ENCODE data around the gene FGF3.

FGF3 gene

DNA sequence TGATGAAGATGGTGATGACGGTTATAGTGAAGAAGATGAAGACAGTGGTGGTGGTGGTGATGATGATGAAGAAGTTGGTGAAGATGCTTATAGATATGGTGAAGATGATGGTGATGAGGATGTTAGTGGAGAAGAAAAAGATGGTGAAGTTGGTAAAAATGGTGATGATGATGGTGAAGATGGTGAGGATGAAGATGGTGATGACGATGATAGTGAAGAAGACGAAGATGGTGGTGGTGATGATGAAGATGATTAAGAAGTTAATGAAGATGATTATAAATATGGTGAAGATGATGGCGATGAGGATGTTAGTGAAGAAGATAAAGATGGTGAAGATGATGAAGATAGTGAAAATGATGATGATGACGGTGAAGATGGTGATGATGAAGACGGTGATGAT lies 25.2 kb upstream of the FGF3 start:
- no peak for DNase-seq (ENCODE audit: low read depth, low spot score)

DNA sequence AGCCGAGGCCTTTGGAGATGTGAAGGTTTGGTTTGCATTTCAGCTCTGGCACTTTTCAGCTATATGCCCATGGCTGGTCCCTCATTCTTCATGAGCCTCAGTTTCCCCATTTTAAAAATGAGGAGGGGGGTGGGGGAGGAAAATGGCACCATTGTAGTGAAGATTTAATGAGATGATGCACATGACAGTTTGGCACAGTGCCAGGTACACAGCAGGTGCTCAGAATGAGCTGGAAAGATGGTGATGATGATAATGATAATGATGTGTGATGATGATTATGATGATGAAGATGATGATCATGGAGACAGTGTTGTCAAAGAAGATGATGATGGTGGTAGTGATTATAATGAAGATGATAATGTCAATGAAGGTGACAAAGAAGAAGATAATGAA lies 24.3 kb upstream of the FGF3 start:
- DNase-seq (ENCODE audit: low read depth, low spot score), result no peak

DNA sequence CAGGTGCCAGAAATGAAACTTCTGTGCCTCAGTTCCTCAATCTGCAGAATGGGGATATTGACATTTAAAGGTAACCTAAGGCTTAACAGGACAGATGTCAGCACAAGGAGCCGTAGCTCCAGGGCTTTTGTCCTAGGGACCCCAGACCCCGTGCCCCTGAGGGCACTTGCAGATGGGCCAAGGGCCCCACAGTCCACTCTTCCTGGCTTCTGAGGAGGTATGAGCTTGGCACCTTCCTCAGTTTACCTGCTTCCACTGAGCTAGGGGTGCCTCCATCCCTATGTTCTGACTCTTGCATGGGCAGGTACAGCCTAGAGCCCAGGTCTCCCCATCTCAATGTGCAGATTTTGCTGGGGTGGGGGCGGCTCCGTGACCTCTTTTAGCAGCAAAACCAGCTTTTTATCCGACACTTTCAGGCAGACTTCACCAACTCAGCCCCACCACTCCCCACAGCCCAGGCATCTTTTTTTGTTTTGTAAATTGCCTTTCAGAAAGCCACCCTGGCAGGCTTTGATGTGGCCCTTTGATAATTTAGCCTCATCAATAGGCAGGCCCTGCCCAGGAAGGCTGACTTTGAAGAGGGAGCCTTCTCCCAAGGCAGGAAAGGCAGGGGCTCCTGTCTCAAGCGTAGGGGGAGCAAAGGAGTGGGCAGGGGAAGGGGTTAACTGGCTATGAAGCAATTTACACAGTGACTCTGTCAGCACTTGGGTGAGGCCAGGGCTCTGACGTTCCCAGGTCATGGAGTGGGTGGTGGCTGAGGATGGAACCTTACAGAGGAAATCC lies 23.7 kb upstream of the FGF3 start:
- no peak for DNase-seq (ENCODE audit: low read depth, low spot score)

DNA sequence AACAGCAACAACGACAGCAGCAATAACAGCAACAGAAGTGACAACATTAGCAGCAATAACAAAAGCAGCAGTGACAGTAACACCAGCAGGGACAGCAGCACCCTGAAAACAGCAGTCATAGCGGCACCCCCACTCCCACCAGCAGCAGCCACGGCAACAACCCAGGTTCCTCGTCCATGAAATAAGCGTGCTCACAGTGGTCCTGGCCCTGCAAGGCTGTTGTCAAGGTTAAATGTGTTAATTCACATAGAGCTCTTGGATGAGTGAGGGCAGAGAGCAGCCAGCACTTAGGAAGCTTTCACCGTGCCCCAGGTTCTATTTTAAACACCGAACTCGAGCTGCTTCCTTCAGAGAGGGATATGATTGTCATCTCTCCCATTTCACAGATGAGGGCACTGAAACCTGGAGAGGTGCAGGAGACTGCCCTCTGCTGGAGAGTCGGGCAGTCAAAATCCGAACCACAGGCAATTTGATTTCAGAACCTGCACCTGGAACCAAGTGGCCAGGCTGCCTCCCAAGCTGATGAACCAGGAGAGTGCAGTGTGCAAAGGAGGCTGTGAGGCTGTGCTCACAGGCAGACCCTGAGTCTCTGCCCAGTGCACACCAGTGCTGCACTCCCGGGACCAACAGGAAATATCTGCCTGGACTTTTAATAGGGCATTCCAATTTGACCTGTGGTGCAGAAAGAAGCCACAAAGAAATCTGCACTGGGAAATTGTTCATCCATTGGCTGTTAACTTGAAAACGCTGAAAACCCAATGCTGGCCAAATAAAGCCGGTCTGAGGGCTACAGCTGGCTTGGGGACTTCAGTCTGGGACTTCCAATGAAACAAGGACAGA lies 22.9 kb upstream of the FGF3 start:
- DNase-seq (ENCODE audit: low read depth, low spot score), result no peak

DNA sequence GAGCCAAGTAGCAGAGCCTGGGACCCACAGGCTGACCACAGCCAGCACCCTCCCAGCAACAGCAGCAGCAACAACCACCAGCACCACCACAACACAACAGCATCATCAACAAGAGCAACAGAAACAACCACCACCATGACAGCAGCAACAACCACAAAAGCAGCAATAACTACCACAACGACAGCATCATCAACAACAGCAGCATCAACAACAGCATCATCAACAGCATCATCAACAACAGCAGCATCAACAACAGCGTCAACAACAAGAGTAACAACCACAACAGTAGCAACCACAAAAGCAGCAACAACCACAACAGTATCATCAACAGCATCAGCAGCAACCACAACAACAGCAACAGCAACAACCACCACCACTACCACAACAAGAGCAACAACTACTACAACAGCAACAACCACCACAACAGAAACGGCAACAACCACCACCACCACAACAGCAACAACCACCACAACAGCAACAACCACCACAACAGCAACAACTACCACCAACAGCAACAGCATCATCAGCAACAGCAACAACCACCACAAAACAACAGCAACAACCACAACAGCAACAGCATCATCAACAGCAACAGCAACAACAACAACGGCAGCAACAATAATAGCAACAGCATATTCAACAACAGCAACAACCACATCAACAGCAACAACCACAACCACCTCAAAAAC lies 22.1 kb upstream of the FGF3 start:
- no peak for DNase-seq (ENCODE audit: low read depth, low spot score)

DNA sequence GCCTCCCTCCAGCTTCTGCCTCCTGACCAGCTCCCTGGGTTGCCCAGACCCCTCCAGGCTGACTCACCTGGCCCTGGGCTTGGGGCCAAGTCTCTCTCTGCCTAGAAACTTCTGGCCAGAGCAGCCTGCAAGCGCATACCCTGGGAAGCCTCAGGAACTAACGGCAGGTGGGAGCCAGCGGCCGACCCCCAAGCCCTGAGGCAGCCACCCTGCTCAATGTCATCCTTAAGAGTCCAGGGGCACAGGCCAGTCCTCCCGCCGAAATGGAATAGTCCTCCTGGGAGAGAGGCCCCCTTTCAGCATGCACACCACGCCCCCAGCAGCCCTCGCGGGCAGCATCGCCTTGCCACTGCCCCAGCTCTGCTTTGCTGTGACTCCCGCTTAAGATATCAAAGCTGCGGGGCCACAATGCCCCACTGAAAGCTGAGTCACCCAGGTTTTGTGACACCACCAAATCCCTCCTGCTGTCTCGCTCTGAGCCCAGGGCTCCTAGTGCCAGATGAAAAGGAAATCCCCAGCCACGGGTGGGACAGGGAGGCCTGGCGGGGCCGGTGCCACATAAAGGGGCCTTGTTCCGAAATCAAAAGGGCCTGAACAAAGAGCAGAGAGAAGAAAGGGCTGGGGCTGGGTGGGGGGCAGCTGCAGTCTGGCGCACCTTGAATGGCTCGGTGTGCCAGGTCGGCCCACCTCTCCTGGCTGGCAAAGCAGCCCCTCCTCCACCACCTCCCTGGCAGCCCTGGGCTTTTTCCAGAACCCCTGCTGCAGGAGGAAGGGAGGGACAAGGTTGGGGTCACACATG lies 21.4 kb upstream of the FGF3 start:
- DNase-seq (ENCODE audit: low read depth, low spot score), result no peak

DNA sequence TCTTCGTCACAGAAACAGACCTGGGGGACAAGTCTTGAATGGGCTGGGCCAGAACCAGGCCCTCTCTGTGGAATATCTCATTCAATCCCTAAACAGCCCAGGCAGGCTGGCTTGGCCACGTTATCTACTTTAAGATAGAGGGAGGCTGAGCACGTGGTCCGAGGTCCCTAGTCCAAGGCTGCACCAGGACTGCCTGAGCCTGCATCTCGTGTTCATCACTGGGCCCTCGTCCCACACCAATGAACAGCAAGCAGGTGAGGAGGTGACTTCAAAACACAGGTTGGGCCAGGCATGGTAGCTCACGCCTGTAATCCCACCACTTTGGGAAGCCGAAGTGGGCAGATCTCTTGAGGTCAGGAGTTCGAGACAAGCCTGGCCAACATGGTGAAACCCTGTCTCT lies 20.3 kb upstream of the FGF3 start:
- DNase-seq (ENCODE audit: low read depth, low spot score), result no peak

DNA sequence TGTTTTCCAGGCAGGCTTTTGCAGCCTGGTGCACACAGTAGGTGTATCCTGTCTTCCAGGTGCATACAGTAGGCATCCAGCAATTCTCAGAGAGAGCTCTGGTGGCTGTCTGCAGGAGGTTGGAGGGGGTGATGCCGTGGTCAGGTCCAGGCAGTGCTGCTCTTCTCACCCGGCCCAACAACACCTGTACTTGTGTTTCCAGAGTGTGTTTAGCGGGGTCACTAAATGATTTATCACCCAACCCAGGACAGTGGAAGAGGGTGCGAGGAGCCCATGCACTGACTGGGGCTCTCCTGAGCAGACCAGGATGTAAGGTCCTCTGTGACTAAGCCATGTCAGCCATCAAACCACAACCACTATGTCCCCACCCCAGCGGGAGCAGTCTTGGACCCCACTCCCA lies 18.6 kb upstream of the FGF3 start:
- no peak for DNase-seq (ENCODE audit: low read depth, low spot score)

DNA sequence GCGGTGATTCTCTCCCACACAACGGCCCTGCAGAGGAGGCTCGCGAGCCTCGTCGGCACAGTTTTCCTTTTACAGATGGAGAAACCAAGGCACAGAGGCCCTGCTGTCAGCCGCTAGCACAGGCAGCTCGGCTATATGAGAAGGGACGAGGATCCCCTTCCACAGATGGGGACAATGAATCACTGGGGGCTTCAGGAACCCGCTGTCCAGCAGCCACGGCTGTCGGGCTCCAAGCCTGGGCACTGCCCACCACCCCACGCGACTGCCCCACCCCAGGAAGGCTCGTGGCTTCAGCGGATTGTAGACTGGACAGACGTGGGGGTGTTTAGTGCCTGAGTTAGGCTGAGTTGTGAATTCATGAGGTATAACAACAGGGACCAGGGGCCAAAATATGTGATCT lies 17.2 kb upstream of the FGF3 start:
- DNase-seq (ENCODE audit: low read depth, low spot score), result no peak

DNA sequence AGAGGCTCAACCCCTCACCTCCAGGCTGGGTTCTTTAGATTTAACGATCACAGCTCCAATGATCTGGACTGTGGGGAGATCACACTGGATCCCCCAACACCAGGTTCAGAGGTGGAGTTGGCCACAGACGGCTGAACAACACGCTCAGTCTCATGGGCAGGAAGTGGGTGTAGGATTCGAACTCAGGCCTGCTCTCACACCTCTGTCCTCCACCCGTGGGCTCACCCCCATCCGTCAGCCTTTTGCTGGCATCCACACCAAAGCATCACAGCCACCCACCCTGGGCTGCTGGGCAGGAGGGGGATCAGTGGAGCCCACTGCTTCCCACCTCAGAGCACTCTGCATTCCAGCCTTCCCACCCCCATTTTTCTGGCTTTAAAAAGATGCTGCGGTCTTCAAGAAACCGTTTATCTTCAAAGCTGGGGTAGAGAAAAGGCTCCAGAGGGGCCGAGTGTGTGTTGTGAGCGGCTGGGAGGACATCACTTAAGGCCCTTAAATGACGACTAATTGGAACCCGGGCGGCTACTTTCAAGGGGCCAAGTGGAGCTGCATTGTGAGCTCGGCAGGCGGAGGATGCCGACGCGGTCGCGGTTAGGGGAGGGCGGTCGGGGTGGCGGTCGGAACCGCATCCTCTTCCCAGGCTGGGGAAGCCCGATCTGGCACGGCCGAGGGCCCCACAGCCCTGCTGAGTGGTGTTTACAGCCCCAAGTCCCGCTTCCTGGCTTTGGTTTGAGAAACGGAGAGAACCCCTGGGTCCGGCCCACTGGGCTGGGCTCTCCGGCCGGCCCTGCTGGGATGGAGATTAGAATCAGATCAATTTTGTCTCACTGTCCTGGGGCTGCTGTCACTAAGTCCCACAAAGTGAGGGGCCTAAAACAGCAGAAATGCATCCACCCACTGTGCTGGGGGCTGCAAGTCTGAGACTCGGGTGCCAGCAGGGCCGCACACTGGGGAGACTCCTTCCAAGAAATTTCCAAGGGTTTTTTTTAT lies 15.9 kb upstream of the FGF3 start:
- no peak for DNase-seq (ENCODE audit: low read depth, low spot score)

DNA sequence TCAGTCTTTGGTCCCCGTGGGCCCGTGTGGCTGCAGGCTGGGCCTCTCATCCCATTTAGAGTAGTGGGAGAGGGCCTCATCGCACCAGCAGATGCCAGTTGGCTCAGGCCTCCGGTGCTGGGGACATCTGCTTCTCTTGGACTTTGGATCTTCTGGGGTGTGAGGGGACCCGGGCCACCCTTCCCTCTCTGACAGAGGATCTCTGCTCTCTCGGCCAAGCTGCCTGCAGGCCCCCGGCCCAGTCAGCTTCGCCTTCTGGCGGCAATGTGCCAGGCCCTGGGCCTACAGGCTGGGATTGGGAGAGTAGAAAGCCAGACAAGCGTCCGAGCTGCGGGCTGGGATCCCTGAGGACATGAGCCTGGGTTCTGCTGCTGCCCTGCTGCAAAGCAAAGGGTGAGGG lies 15.0 kb upstream of the FGF3 start:
- no peak for DNase-seq (ENCODE audit: low read depth, low spot score)

DNA sequence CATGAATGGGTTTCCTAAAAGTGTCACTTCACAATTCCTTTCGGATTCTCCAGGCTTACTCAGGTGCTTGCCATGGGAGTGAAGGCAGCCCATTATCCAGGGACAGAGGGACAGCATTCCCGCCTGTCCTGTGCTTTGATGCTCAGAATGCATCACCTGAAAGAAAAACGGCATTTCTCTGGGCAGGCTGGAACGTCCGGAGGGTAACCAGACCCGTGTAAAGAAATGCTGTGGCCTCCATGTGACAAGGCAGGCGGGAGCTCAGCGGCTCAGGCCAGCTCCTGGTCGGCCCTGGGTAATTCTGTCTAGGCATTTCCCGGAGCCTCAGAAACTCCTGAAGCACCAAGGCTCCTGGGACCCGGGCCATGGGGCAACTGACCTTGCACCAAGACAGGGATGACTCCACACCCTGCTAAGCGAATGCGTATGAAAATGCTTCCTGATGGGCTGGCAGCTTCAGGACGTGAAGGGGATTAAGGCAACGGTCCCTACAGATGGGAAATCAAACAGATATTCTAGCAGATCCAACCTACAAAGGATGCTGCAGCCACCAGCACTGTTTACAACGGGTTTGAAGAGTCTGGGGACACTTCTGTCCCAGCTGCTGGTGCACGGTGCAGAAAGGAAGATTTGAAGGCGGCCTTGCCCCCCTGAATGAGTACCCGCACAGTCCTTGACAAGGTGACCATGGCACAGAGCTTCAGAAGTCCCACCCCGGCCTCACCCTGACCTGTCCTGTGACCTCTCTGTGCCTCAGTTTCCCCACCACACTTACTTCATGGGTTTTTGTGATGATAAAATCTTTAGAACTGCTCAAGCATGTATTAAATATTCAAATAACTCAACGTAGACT lies 13.6 kb upstream of the FGF3 start:
- DNase-seq (ENCODE audit: low read depth, low spot score), result no peak

DNA sequence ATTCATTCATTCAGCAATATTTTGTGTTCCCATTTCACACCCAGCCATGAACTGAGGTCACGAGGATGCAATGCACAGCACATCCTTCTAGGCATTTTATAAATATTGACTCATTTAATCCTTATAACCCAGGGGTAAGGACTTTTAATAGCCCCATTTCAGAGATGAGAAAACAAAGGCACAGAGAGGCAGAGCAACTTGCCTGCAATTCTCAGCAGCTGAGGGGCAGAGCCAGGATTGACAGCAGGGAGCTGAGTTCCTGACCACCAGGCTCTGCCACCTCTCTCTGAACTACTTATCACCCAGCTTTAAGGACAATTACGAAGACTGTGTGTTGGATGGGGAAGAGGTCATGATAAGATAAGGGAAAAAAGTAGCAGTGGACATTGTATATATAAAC lies 12.8 kb upstream of the FGF3 start:
- DNase-seq (ENCODE audit: low read depth, low spot score), result no peak

DNA sequence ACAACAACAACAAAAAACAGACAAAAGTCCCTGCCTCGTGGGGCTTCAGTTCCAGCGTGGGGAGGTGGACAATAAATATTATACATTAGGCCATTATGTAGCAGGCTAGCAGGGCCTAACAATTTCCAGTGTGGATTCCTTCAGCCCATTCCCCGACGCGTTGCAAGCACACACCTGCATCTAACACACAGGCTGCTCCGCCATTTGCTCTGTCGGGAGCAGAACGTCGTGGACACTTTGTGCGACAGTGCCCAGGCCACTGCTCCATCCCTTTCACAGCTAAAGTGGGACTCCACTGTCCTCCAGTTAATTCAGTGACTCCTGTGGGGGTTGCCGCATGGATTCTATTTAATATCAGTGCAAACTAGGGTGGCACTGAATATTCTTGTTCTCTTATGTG lies 10.9 kb upstream of the FGF3 start:
- no peak for DNase-seq (ENCODE audit: low read depth, low spot score)

DNA sequence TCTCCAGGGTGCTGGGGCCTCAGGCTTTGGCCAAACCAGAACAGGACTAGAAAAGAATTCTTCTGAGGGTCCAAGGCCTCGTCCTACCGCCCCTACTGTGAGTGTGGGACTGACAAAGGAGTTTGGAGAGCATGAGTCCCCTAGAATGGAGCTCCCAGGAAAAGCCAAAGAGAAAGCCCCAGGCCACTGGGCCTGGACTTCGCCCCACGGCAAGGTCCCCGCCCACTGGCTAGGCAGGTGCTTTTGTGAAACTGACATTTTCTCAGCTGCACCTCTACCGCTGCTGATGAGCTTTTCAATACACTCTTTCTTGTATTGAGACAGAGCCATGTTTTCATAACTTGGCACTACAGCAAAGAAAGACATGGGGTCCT lies 9.7 kb upstream of the FGF3 start:
- no peak for DNase-seq (ENCODE audit: low read depth, low spot score)

DNA sequence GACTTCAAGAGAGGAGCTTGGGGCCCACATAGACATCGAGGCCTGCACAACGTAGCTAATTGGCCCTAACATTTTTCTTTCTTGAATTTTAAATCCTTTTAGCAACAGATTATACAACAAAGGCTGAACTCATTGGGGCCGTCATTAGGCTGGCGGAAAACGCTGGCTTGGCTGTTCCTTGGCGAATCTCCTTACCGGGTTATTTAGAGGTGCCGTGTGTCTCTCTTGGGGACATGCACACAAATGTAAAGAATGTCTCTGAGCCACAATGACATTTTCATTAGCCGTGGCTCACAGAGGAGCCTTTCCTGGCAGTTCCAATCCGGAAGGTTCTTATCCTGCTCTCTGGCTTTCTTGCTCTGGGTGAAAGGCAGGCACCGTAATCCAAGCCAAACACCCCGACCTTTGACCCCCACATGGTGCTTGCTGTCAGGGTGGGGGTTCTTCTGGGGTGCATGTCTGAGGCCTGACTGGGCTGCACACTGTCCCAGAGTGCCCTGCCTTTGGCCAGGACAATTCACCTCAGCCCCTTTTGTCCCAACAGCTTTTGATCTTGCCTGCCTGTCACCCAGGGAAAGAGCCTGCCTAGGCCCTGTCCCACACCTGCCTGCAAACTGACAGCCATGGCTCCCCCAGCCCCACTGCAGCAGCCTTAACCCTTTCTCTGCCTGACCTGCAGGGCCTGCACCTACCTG lies 9.2 kb upstream of the FGF3 start:
- no peak for DNase-seq (ENCODE audit: low read depth, low spot score)

DNA sequence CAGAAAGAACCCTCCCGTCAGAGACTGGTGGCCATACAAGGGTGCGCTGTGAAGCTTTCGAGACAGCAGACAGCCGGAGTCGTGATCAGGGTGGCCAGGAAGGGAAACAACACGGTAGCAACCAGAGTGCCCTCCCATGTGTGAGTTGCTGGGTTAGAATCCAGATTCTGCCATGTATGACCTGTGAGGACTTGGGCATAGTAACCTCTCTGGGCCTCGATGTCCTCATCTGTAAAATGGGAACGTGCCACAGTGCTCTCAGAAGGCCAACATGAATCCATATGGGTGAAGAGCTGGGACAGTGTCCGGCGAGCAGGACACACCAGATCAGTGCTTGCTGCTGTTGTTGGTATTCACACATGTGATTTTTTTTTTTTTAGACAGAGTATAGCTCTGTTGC lies 7.6 kb upstream of the FGF3 start:
- no peak for DNase-seq (ENCODE audit: low read depth, low spot score)

DNA sequence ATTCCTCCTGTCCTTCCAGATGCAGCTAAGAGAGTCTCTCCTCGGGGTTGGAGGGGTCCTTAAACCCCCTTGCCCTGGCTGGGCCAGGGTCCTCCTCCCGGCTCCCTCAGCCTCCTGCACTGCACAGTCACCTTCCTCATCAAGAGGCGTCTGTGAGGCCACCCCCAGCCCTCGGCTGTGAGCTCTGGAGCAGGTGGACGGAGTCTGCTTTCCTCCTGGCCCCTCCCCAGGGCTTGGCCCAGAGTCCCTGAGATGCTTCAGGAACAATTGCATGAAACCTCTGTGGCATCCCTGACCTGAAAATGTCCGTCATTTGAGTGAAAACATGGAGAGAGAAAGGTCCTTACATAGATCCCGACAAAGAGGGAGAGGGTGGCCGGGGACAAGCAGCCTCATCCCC lies 6.7 kb upstream of the FGF3 start:
- no peak for DNase-seq (ENCODE audit: low read depth, low spot score)
